OCI-LY3 (cell line): ENCODE data around the gene SHTN1.

Experiments used
- H2AFZ ChIP-seq: fragments of 200-600, 300-600 bp; shearing (Covaris generic); 2 replicates; pipeline ENCODE4 v1.6.0; 2014; ENCODE audit warnings: antibody characterized with exemption, low read depth, low read length
- H3K27ac ChIP-seq: fragments of 200-600, 300-600 bp; sonication (generic); 2 replicates; pipeline ENCODE4 v1.5.1; 2014; ENCODE audit warnings: mild to moderate bottlenecking, low read length, moderate library complexity, mixed read lengths
- H3K27me3 ChIP-seq: fragments of 200-600, 300-600 bp; sonication (generic); 2 replicates; pipeline ENCODE4 v1.6.1; 2014; ENCODE audit warnings: low read depth, low read length, mixed read lengths
- H3K36me3 ChIP-seq: fragments of 200-600, 300-600 bp; sonication (generic); replicated peaks from 2 replicates; pipeline ENCODE3; 2014; ENCODE audit warnings: low read depth, low read length, mixed read lengths
- H3K4me1 ChIP-seq: fragments of 300-600, 200-600 bp; sonication (generic); 2 replicates; pipeline ENCODE4 v1.6.1; 2014; ENCODE audit warnings: low read length, mixed read lengths
- H3K4me2 ChIP-seq: fragments of 200-600, 300-600 bp; sonication (generic); 2 replicates; pipeline ENCODE4 v1.6.1; 2014; ENCODE audit warnings: low read length, mixed read lengths
- H3K4me3 ChIP-seq: fragments of 300-600, 200-600 bp; sonication (generic); 2 replicates; pipeline ENCODE4 v1.5.1; 2014; ENCODE audit warnings: antibody characterized with exemption, mild to moderate bottlenecking, low read length, moderate library complexity
- H3K79me2 ChIP-seq: fragments of 300-600, 200-600 bp; shearing (Covaris generic); 2 replicates; pipeline ENCODE4 v1.6.1; 2014; ENCODE audit warnings: mild to moderate bottlenecking, low read length, mixed read lengths
- H3K9ac ChIP-seq: fragments of 300-600, 200-600 bp; shearing (Covaris generic); 2 replicates; pipeline ENCODE4 v1.6.0; 2014; ENCODE audit warnings: mild to moderate bottlenecking, low read length, moderate library complexity
- H3K9me3 ChIP-seq: fragments of 200-600, 300-600 bp; shearing (Covaris generic); 2 replicates; pipeline ENCODE4 v1.6.1; 2014; ENCODE audit warnings: low read length, mixed read lengths; ENCODE audit not compliant: insufficient read depth
- H4K20me1 ChIP-seq: fragments of 200-600, 300-600 bp; sonication (generic); 2 replicates; pipeline ENCODE4 v1.6.1; 2016; ENCODE audit warnings: low read length, mixed read lengths; ENCODE audit not compliant: insufficient read depth
- EZH2phosphoT487 ChIP-seq: fragments of 200-600 bp; shearing (Covaris generic); IDR thresholded peaks from 2 replicates; pipeline ENCODE4 v1.6.1; 2018; ENCODE audit warnings: antibody characterized with exemption, mixed run types, low read depth
- TF ChIP-seq, protein P1 (sequence below): fragments of 200-600, 300-600 bp; sonication (generic); IDR thresholded peaks from 2 replicates; pipeline ENCODE4 v1.5.1; 2014; ENCODE audit warnings: antibody characterized with exemption, low read length, low read depth

The SHTN1 gene

DNA sequence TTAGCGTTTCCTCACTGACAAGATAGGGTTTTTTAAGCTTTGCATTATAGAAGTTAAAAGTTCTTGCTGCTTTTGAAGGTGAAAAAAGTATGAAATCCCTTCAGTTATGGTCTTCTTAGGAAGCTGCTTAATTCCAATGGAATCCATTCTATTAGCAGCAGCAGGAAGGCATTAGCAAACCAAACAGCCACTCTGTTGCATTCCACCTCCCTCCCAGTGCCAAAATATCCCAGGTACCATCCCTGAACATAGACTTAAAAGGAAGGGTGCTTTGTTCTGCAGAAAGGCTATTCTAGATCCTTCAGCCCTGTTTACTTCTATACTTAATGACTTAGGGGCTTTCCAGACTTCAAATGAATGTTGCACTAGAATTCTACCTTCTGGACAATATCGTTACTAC lies 131.9 kb downstream of the SHTN1 start:
- no peak overlapping the region for H3K9ac ChIP-seq
- H3K36me3 ChIP-seq, result no peaks in the 10 kb centered on the region
- no peaks in the 10 kb centered on the region for H3K79me2 ChIP-seq
- no peak overlapping the region for H3K4me3 ChIP-seq
- no peaks in the 10 kb centered on the region for H3K27me3 ChIP-seq
- H3K9me3 ChIP-seq, result no peaks in the 10 kb centered on the region
- H3K4me2 ChIP-seq, result no peak overlapping the region
- no peak overlapping the region for H3K27ac ChIP-seq
- no peak overlapping the region for H2AFZ ChIP-seq
- no peaks in the 10 kb centered on the region for H3K4me1 ChIP-seq
- H4K20me1 ChIP-seq, result no peaks in the 10 kb centered on the region
- TF ChIP-seq EZH2phosphoT487, result no peak
- TF ChIP-seq, protein P1, sequence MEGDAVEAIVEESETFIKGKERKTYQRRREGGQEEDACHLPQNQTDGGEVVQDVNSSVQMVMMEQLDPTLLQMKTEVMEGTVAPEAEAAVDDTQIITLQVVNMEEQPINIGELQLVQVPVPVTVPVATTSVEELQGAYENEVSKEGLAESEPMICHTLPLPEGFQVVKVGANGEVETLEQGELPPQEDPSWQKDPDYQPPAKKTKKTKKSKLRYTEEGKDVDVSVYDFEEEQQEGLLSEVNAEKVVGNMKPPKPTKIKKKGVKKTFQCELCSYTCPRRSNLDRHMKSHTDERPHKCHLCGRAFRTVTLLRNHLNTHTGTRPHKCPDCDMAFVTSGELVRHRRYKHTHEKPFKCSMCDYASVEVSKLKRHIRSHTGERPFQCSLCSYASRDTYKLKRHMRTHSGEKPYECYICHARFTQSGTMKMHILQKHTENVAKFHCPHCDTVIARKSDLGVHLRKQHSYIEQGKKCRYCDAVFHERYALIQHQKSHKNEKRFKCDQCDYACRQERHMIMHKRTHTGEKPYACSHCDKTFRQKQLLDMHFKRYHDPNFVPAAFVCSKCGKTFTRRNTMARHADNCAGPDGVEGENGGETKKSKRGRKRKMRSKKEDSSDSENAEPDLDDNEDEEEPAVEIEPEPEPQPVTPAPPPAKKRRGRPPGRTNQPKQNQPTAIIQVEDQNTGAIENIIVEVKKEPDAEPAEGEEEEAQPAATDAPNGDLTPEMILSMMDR, result no peak

DNA sequence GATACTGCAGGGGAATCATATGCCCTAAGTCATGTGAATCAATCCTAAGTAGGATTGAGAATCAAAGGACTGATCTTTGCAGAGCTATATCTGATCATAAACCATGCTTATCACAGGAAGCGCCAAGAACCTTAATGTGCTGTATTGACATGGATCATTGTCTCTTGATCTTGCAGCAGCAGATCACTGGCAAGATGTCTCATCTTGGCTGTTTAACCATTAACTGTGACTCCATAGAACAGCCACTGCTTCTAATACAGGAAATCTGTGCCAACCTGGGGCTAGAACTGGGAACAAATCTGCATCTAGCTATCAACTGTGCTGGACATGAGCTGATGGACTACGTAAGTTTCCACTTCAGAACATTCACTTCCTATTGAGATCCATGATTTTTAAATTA lies 134.0 kb downstream of the SHTN1 start:
- no peaks in the 10 kb centered on the region for H3K79me2 ChIP-seq
- no peaks in the 10 kb centered on the region for H3K36me3 ChIP-seq
- TF ChIP-seq, protein P1, result no peak
- no peak for TF ChIP-seq EZH2phosphoT487
- H4K20me1 ChIP-seq, result no peaks in the 10 kb centered on the region
- no peaks in the 10 kb centered on the region for H3K27me3 ChIP-seq
- no peak overlapping the region for H2AFZ ChIP-seq
- no peak overlapping the region for H3K4me2 ChIP-seq
- no peak overlapping the region for H3K4me3 ChIP-seq
- no peak overlapping the region for H3K9ac ChIP-seq
- no peaks in the 10 kb centered on the region for H3K4me1 ChIP-seq
- no peaks in the 10 kb centered on the region for H3K9me3 ChIP-seq
- H3K27ac ChIP-seq, result no peak overlapping the region

DNA sequence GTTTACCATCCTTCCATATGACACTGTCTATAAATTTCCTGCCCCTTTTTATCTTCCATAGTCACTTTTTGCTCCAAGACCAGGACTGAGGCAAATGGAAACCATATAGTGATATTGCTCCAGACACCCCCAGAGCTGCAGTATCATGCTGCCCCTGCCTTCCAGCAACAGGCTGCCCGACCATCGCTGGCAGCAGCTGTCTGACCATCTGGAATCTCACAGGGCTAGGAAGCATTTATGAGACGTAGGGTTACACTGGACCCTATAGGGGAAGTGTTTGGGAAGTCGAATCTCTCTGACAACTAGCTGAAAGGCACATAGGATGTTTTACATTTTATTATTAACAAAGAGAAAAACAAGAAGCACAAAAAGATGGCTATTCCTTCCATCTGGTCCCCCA lies 136.3 kb downstream of the SHTN1 start:
- H3K27ac ChIP-seq, result no peak overlapping the region
- no peaks in the 10 kb centered on the region for H3K9me3 ChIP-seq
- H3K79me2 ChIP-seq, result no peaks in the 10 kb centered on the region
- no peaks in the 10 kb centered on the region for H3K27me3 ChIP-seq
- no peaks in the 10 kb centered on the region for H3K36me3 ChIP-seq
- no peak overlapping the region for H3K4me3 ChIP-seq
- H4K20me1 ChIP-seq, result no peaks in the 10 kb centered on the region
- H3K9ac ChIP-seq, result no peak overlapping the region
- TF ChIP-seq EZH2phosphoT487, result no peak
- TF ChIP-seq, protein P1, result no peak
- no peak overlapping the region for H2AFZ ChIP-seq
- H3K4me1 ChIP-seq, result no peaks in the 10 kb centered on the region
- no peak overlapping the region for H3K4me2 ChIP-seq

DNA sequence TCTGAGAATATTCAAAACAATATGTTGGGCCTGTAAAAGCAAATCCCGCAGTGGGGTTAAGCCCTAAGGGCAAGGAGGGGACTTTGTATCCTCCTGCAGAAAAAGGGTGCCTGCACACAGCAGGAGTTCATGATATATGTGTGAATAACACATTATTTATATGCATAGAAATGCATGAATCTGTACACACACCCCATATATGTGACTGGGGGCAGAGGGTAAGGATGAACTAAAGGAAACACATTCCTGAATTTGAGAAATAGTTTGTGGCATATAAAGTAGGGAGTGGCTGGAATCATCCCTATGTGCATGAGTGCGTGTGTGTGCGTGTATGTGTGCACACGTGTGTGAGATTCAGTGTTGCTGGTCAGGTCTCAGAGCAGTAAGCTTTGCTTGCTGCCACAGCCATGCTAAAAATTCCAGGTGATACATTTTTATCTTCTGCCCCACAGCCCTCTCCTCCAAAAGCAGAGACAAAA lies 136.8 kb downstream of the SHTN1 start:
- Histone ChIP-seq H4K20me1 (no peaks in the 10 kb centered on the region), H3K4me3 (no peak overlapping the region), H3K36me3 (no peaks in the 10 kb centered on the region), H3K27me3 (no peaks in the 10 kb centered on the region), H3K4me1 (no peaks in the 10 kb centered on the region), H3K9ac (no peak overlapping the region), H3K79me2 (no peaks in the 10 kb centered on the region), H3K9me3 (no peaks in the 10 kb centered on the region), H3K27ac (no peak overlapping the region), H2AFZ (no peak overlapping the region), H3K4me2 (no peak overlapping the region)
- TF ChIP-seq, protein P1, result no peak
- no peak for TF ChIP-seq EZH2phosphoT487
